Heart right ventricle (tissue), 16 donors: ENCODE results near the gene EXD3. TPM values are rescaled to one million over a fixed set of nuclear protein-coding genes. Genes with fewer than 3 reads are reported as not detected.

Source experiments
- ATAC-seq, 8 donors: fragments of 200-7000 bp; cut with Tn5 transposase; one replicate each; pipeline ENCODE4 v1.9.1; 2020; ENCODE audit warnings: mild to moderate bottlenecking in 8 of 8, moderate library complexity in 8 of 8, moderate number of reproducible peaks in 1 of 8
- DNase-seq, 2 donors: peaks; one replicate each; pipeline ENCODE4 v3.0.0-alpha.2; 2020
- H3K27ac ChIP-seq, 10 donors: fragments of 200-600 bp; sonication (generic) in 2 of 10; one replicate each; pipeline versions ENCODE4 v1.5.0 to v1.8.0; 2020 to 2022; ENCODE audit warnings: mild to moderate bottlenecking in 3 of 10
- H3K27me3 ChIP-seq, 7 donors: fragments of 200-600 bp; one replicate each; pipeline ENCODE4 v1.8.0; 2021 to 2022; ENCODE audit warnings: mild to moderate bottlenecking in 2 of 7
- H3K36me3 ChIP-seq, 9 donors: fragments of 200-600 bp; sonication (generic) in 1 of 9; one replicate each; pipeline versions ENCODE4 v1.5.0 to v1.8.0; 2020 to 2022; ENCODE audit warnings: mild to moderate bottlenecking in 2 of 9
- H3K4me1 ChIP-seq, 9 donors: fragments of 200-600 bp; sonication (generic) in 1 of 9; one replicate each; pipeline versions ENCODE4 v1.5.0 to v1.8.0; 2020 to 2022; ENCODE audit warnings: mild to moderate bottlenecking in 4 of 9
- H3K4me3 ChIP-seq, 10 donors: fragments of 200-600 bp; sonication (generic) in 2 of 10; one replicate each; pipeline versions ENCODE4 v1.5.0 to v1.8.0; 2020 to 2022; ENCODE audit warnings: mild to moderate bottlenecking in 7 of 10, moderate library complexity in 2 of 10
- H3K9me3 ChIP-seq, 11 donors: fragments of 200-600 bp in 10 of 11; sonication (generic) in 2 of 11; one replicate each; pipeline versions ENCODE4 v1.5.0 to v1.8.0; 2013 to 2022; ENCODE audit warnings: mild to moderate bottlenecking in 2 of 11, control low read depth in 1 of 11, moderate library complexity in 1 of 11
- CTCF ChIP-seq, 9 donors: fragments of 200-600 bp; sonication (generic) in 2 of 9; IDR thresholded peaks; one replicate each; pipeline versions ENCODE4 v1.5.0 to v1.8.0; 2021 to 2022; ENCODE audit warnings: antibody characterized with exemption in 9 of 9, mild to moderate bottlenecking in 5 of 9, moderate library complexity in 1 of 9
- WGBS, 2 donors: extraction: QIAGEN DNeasy Blood & Tissue Kit; methylation state at CpG; one replicate each; pipeline ENCODE4 v1.1.7; 2013; ENCODE audit warnings: inconsistent platforms in 1 of 2; 5-methylcytosine and 5-hydroxymethylcytosine counted together
- intact Hi-C, 10 donors: fragments of 100-400 bp; cut with DNase I; formaldehyde crosslinking; loops; one replicate each; pipeline versions ENCODE4 v1.11.1 to v1.14.2; 2022
- polyA plus RNA-seq, 2 donors: library from polyadenylated mRNA; stranded (reverse); fragments of 200-250 nt; gene quantifications; one replicate each; pipeline ENCODE4 v1.2.3, GENCODE V29; 2013
- total RNA-seq, 10 donors: library from RNA; stranded (reverse); fragmentation: NEBNext Ultra II Directional in 3 of 10; extraction: Animal tissue kit (Norgen Biotek cat#: 25700) in 3 of 10; gene quantifications; one replicate each; pipeline versions ENCODE4 v1.2.1 to v1.2.4, GENCODE V29; 2021 to 2023
- donor health status: Arrhythmogenic right ventricular cardiomyopathy.
- donor health status: ischemic (EF 13 %, LVEDD 7.1; RV severe dilation, severe dysfunction).
- donor health status: healthy with polysubstance abuse.
- donor health status: DM: no; HTN: yes; CAD: no.
- donor health status: DM: no; HTN: no; CAD: no.
- donor health status: ischemic (EF 25% LVEDD 6.9; RV normal size, moderate dysfunction).
- donor health status: ischemic (EF 25% LVEDD 5.7; RV mildly dilated, moderate dysfunction).
- donor health status: healthy.
- donor health status: DM: yes; HTN: yes; CAD: no.
- donor health status: Ischemic cardiomyopathy.
- donor health status: ischemic (EF 35%, LVEDD 5.7; RV mildly dilated, moderate dysfunction).
- donor health status: nonischemic (EF 11% LVEDD 7.7; RV severe dilation, severe dysfunction).
- donor health status: DM: yes; HTN: yes; CAD: no.
- donor health status: PGD.
- donor health status: ischemic (EF 29% LVEDD 5.4; RV normal size, mild dysfunction).
- donor health status: nonischemic (EF 23%, LVEDD 6.1; RV moderate dilation, normal function).

The EXD3 gene
- total and polyA plus RNA-seq, 12 donors, result 5.8 to 33.0 (median 9.2) TPM

DNA sequence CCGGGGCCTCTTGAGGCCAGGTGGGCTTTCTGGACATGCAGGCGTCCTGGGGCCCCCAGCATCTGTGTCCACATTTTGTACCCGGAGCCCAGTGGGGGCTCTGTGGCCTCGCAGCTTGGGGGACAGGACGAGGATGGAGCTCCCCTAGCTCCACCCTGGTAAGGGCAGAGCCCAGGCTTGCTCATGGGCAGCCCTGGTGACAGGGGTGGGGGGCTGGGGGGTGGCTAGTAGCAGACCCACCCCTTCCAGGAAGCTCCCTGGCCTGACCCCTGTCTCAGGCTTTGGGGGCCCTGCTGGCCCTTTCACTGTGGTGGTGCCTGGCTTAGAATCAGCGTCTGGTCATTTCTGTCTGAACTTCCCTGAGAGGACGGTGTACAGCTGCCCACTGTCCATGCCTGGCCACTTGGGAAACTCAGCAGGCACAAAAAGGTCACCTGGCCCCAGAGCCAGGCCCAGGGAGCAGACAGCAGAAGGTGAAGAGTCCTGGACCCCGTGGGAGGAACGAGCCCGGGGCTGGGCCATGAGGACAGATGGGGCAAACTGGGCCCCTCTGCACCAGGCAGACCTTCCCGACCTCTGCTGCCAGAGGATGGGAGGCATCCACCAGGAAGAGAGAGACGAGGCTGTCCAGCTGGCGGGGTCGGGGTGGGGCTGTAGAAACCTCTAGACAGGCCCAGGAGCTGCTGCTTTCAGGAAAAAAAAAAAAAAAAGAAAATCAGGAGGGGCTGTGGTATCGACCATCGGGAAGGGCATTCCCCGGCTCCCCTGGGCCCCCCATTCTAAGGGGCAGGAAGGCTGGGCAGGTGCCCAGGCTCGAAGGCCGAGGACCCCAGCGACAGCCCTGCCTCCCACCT lies 52.8 kb downstream of the EXD3 start:
- no peak for TF ChIP-seq CTCF (IDR thresholded peaks at IDR 0.05)
- Histone ChIP-seq H3K36me3 (peaks cover 0 to 45% (median 0%) of the 10 kb centered on the region in 9 donors), H3K4me1 (peaks cover 0 to 19% (median 7%) of the 10 kb centered on the region in 9 donors), H3K9me3 (no peaks in the 10 kb centered on the region), H3K27ac (peak overlapping the region in 2 of 10 donors; percentile 22 to 26), H3K4me3 (no peak overlapping the region), H3K27me3 (no peaks in the 10 kb centered on the region)
- 88% methylated on average over 20 of the region's 20 CpGs for WGBS, 2 donors
- intact Hi-C loops, result loop anchor here in 1 of 10 donors (5.0 kb wide), 1 partner anchor 38 kb away; no protein-coding TSS in a partner anchor
- DNase-seq (no peak), ATAC-seq (no peak)

GRCh38 chr9:137369061-137369787 lies 53.7 kb downstream of the EXD3 start:
- peaks cover 0 to 2% (median 0%) of the 10 kb centered on the region in 11 donors for H3K9me3 ChIP-seq
- H3K36me3 ChIP-seq, result peaks cover 0 to 42% (median 0%) of the 10 kb centered on the region in 9 donors
- WGBS, 2 donors, result 83 to 90% methylated on average over 30 to 36 of the region's 36 CpGs
- H3K4me1 ChIP-seq, result peaks cover 0 to 19% (median 7%) of the 10 kb centered on the region in 9 donors
- intact Hi-C loops, result loop anchor here in 1 of 10 donors (5.0 kb wide), 1 partner anchor 37 kb away; no protein-coding TSS in a partner anchor
- peak overlapping the region in 6 of 10 donors; percentile 19 to 80 (median 32) for H3K27ac ChIP-seq
- no peak overlapping the region for H3K4me3 ChIP-seq
- H3K27me3 ChIP-seq, result no peaks in the 10 kb centered on the region
- no peak for DNase-seq
- TF ChIP-seq CTCF (IDR thresholded peaks at IDR 0.05), result no peak
- peak in 2 of 8 donors; percentile 1 to 12 for ATAC-seq

- H3K4me1 ChIP-seq, result peaks cover 0 to 19% (median 7%) of the 10 kb centered on the region in 9 donors
- no peak overlapping the region for H3K4me3 ChIP-seq
- DNase-seq (peak; percentile 63 to 65), ATAC-seq (peak; percentile 55 to 86 (median 68))
- H3K27me3 ChIP-seq, result no peaks in the 10 kb centered on the region
- H3K9me3 ChIP-seq, result peaks cover 0 to 9% (median 4%) of the 10 kb centered on the region in 11 donors
- peak overlapping the region in 9 of 10 donors; percentile 15 to 80 (median 61) for H3K27ac ChIP-seq
- WGBS, 2 donors, result 40 to 46% methylated on average over 49 to 51 of the region's 51 CpGs
- peaks cover 0 to 35% (median 0%) of the 10 kb centered on the region in 9 donors for H3K36me3 ChIP-seq
- TF ChIP-seq CTCF (IDR thresholded peaks at IDR 0.05), result no peak
- intact Hi-C loops, result loop anchor here in 1 of 10 donors (5.0 kb wide), 1 partner anchor 36 kb away; no protein-coding TSS in a partner anchor
Observed at GRCh38 chr9:137368431-137369035, 54.4 kb downstream of the EXD3 start.
